Measurements from ENCODE around the gene AGER.
"Not testable (repeated sequence)": the region's sequence is repeated elsewhere in the genome, so short reads cannot be mapped to it uniquely, and the experiment has no call there.

The AGER gene

GRCh38 chr6:32213649-32214048 is 29.6 kb upstream of the AGER start:
- no peak for TF ChIP-seq CTCF (IDR thresholded peaks at IDR 0.05; ENCODE audit: low read depth, low read length, missing control alignments)
- H3K4me3 ChIP-seq (ENCODE audit: low read depth, low read length): no peak overlapping the region
- in situ Hi-C loops (cut with HindIII; ENCODE audit: low pct_ligation_motif_present, low sequenced_read_pairs): no loop called here
- no peak overlapping the region for H3K27ac ChIP-seq
- DNase-seq: no peak
- no peaks in the 10 kb centered on the region for H3K27me3 ChIP-seq (replicated peaks)
- no peaks in the 10 kb centered on the region for H3K36me3 ChIP-seq (replicated peaks)

GRCh38 chr6:32212076-32212760 is 28.2 kb upstream of the AGER start:
- TF ChIP-seq CTCF (IDR thresholded peaks at IDR 0.05; ENCODE audit: low read depth, low read length, missing control alignments): no peak
- no peak for DNase-seq
- Histone ChIP-seq H3K27me3 (replicated peaks) (no peaks in the 10 kb centered on the region), H3K4me3 (ENCODE audit: low read depth, low read length) (no peak overlapping the region), H3K27ac (no peak overlapping the region), H3K36me3 (replicated peaks) (no peaks in the 10 kb centered on the region)
- in situ Hi-C loops (cut with HindIII; ENCODE audit: low pct_ligation_motif_present, low sequenced_read_pairs): no loop called here

DNA sequence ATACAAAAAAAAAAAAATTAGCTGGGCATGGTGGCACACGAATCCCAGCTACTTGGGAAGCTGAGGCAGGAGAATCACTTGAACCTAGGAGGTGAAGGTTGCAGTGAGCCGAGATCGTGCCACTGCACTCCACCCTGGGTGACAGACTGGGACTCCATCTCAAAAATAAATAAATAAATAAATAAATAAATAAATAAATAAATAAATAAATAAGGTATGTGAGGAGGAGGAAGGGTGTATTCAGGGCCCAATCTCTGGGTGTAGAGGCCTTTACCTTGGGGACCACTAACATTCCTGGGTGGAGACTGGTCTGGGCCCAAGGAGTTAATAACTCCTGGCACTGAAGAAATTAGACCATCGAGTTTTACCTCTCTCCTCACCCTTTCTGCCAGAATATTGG is 27.4 kb upstream of the AGER start:
- in situ Hi-C loops (cut with HindIII; ENCODE audit: low pct_ligation_motif_present, low sequenced_read_pairs); DNase-seq; H3K36me3 ChIP-seq (replicated peaks); H3K27me3 ChIP-seq (replicated peaks); H3K27ac ChIP-seq; H3K4me3 ChIP-seq (ENCODE audit: low read depth, low read length): not testable (repeated sequence)

- Histone ChIP-seq H3K27ac (no peak overlapping the region), H3K27me3 (replicated peaks) (no peaks in the 10 kb centered on the region), H3K4me3 (ENCODE audit: low read depth, low read length) (no peak overlapping the region), H3K36me3 (replicated peaks) (no peaks in the 10 kb centered on the region)
- in situ Hi-C loops (cut with HindIII; ENCODE audit: low pct_ligation_motif_present, low sequenced_read_pairs): no loop called here
- TF ChIP-seq CTCF (IDR thresholded peaks at IDR 0.05; ENCODE audit: low read depth, low read length, missing control alignments): no peak
- DNase-seq: no peak
Observed at GRCh38 chr6:32210191-32210601, 26.1 kb upstream of the AGER start.

DNA sequence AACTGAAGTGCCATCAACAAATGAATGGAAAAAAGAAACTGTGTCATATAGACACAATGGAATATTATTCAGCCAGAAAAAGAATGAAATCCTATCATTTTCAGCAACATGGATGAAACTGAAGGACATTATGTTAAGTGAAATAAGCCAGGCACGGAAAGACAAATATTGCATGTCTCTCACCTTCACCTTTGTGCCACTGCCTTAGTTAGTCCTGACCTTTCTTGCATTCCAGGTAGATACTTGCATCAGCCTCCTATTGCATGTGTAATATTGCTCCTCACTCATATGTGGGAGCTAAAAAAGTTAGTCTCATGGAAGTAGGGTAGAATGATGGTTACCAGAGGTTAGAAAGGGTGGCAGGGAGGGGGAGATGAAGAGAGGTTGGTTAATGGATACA is 24.9 kb upstream of the AGER start:
- no peak for DNase-seq
- no peak overlapping the region for H3K4me3 ChIP-seq (ENCODE audit: low read depth, low read length)
- in situ Hi-C loops (cut with HindIII; ENCODE audit: low pct_ligation_motif_present, low sequenced_read_pairs): no loop called here
- no peak for TF ChIP-seq CTCF (IDR thresholded peaks at IDR 0.05; ENCODE audit: low read depth, low read length, missing control alignments)
- H3K27me3 ChIP-seq (replicated peaks): no peaks in the 10 kb centered on the region
- H3K36me3 ChIP-seq (replicated peaks): no peaks in the 10 kb centered on the region
- H3K27ac ChIP-seq: no peak overlapping the region

DNA sequence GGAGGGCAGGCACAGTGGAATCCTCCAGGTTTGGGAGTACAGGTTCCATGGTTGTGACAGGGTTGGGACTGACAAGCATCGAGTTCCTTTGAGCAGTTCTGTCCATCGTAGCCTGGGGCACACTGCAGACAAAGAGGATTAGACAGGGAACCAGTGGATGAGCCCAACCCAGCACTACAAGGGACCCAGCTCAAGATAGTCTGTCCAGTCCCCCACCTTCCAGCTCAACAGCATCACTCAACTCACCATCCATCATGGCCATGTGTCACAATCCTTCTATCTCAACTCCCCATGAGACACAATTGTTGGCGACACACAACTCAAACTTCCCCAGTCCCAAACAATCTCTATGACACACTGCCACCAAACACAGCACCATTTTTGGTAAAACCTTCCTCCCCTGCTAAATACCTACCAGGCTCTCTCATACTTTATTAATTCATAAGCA is 20.2 kb upstream of the AGER start:
- DNase-seq: no peak
- in situ Hi-C loops (cut with HindIII; ENCODE audit: low pct_ligation_motif_present, low sequenced_read_pairs): no loop called here
- Histone ChIP-seq H3K36me3 (replicated peaks) (no peaks in the 10 kb centered on the region), H3K27ac (no peak overlapping the region), H3K27me3 (replicated peaks) (no peaks in the 10 kb centered on the region), H3K4me3 (ENCODE audit: low read depth, low read length) (no peak overlapping the region)
- TF ChIP-seq CTCF (IDR thresholded peaks at IDR 0.05; ENCODE audit: low read depth, low read length, missing control alignments): no peak

Measured in brain microvascular endothelial cell (primary cell).